Erythroblast (primary cell): Measurements from ENCODE around the gene IL12RB1.

ENCODE experiments used
- DNase-seq, 2 experiments: peaks; one replicate each; lab custom pipeline; 2025; lab: John Stamatoyannopoulos, UW
- GATA1 ChIP-seq: IDR thresholded peaks from 2 replicates; pipeline ENCODE4 v1.6.1; 2011; ENCODE audit warnings: low read depth, mild to moderate bottlenecking, control low read depth, low read length, moderate library complexity
- POLR2A ChIP-seq: IDR thresholded peaks from 2 replicates; pipeline ENCODE4 v1.6.1; 2011; ENCODE audit warnings: mild to moderate bottlenecking, low read length

The IL12RB1 gene

GRCh38 chr19:18086590-18087138 lies at the start of gene IL12RB1:
Gene IL12RB1 (minus strand): TSS chr19:18086934. CDS start chr19:18086823, 111 bp downstream.
- DNase-seq: peak in 1 of 2 experiments; percentile 71

GRCh38 chr19:18135712-18136584 lies 49.2 kb upstream of the IL12RB1 start:
- TF ChIP-seq POLR2A: no peak
- no peak for TF ChIP-seq GATA1
- DNase-seq: no peak

More at GRCh38 chr19:18086590-18087138, at the start of gene IL12RB1:
- no peak for TF ChIP-seq POLR2A
- TF ChIP-seq GATA1: no peak

GRCh38 chr19:18131841-18132596 lies 45.3 kb upstream of the IL12RB1 start:
- no peak for DNase-seq
- no peak for TF ChIP-seq POLR2A
- no peak for TF ChIP-seq GATA1

- TF ChIP-seq POLR2A (no peak), GATA1 (no peak)
- DNase-seq: no peak
These were observed 43.9 kb upstream of the IL12RB1 start for GRCh38 chr19:18130523-18131242.

GRCh38 chr19:18128805-18129204 lies 42.1 kb upstream of the IL12RB1 start:
- TF ChIP-seq POLR2A (no peak), GATA1 (no peak)

GRCh38 chr19:18128044-18128443 lies 41.3 kb upstream of the IL12RB1 start:
- DNase-seq: no peak
- TF ChIP-seq POLR2A (no peak), GATA1 (no peak)

More at GRCh38 chr19:18128805-18129204, 42.1 kb upstream of the IL12RB1 start:
- no peak for DNase-seq

- TF ChIP-seq POLR2A (no peak), GATA1 (no peak)
These were observed 39.4 kb upstream of the IL12RB1 start for GRCh38 chr19:18126097-18126496.

GRCh38 chr19:18123819-18124218 lies 37.1 kb upstream of the IL12RB1 start:
- TF ChIP-seq GATA1 (no peak), POLR2A (no peak)
- DNase-seq: no peak

More at GRCh38 chr19:18126097-18126496, 39.4 kb upstream of the IL12RB1 start:
- no peak for DNase-seq

GRCh38 chr19:18122860-18123795 lies 36.4 kb upstream of the IL12RB1 start:
- no peak for DNase-seq

GRCh38 chr19:18122424-18122823 lies 35.7 kb upstream of the IL12RB1 start:
- DNase-seq: no peak
- TF ChIP-seq GATA1 (no peak), POLR2A (no peak)

More at GRCh38 chr19:18122860-18123795, 36.4 kb upstream of the IL12RB1 start:
- TF ChIP-seq GATA1 (no peak), POLR2A (no peak)

GRCh38 chr19:18121166-18121565 lies 34.4 kb upstream of the IL12RB1 start:
- no peak for TF ChIP-seq POLR2A
- TF ChIP-seq GATA1: no peak
- DNase-seq: no peak

- TF ChIP-seq POLR2A (no peak), GATA1 (no peak)
- DNase-seq: no peak
These were observed 33.4 kb upstream of the IL12RB1 start for GRCh38 chr19:18120127-18120526.
